HCT116 (cell line): ENCODE results near the gene SOST.

ENCODE experiments used
- ATF3 ChIP-seq: IDR thresholded peaks from 2 replicates; pipeline ENCODE4 v1.6.1; 2012
- CBX3 ChIP-seq: IDR thresholded peaks from 2 replicates; pipeline ENCODE4 v1.6.1; 2012; ENCODE audit warnings: low read depth
- CEBPB ChIP-seq: IDR thresholded peaks from 2 replicates; pipeline ENCODE4 v1.6.1; 2012; ENCODE audit warnings: low read depth
- CTCF ChIP-seq, 3 experiments: fragments of 200-600 bp in 1 of 3; sonication (generic) in 1 of 3; IDR thresholded peaks in 2 of 3; conservative IDR thresholded peaks in 1 of 3; 2 replicates each; pipeline ENCODE4 v1.5.1; 2012 to 2017; ENCODE audit warnings: low read depth in 2 of 3, low read length in 2 of 3, antibody characterized with exemption in 1 of 3, borderline replicate concordance in 1 of 3, control low read depth in 1 of 3, mild to moderate bottlenecking in 1 of 3, mixed read lengths in 1 of 3, mixed run types in 1 of 3, moderate library complexity in 1 of 3; ENCODE audit not compliant: insufficient read depth in 1 of 3
- EGR1 ChIP-seq: IDR thresholded peaks from 2 replicates; pipeline ENCODE4 v1.6.1; 2012; ENCODE audit warnings: low read depth
- EZH2 ChIP-seq: fragments of 200-600 bp; sonication (generic); IDR thresholded peaks from 2 replicates; pipeline ENCODE4 v1.6.1; 2017; ENCODE audit warnings: antibody characterized with exemption, mixed run types
- EZH2phosphoT487 ChIP-seq: fragments of 200-600 bp; IDR thresholded peaks from 2 replicates; pipeline ENCODE4 v1.6.1; 2018; ENCODE audit warnings: antibody characterized with exemption, borderline replicate concordance
- MAX ChIP-seq: IDR thresholded peaks from 2 replicates; pipeline ENCODE4 v1.6.1; 2012
- POLR2A ChIP-seq: IDR thresholded peaks from 2 replicates; pipeline ENCODE4 v1.7.0; 2011; ENCODE audit warnings: borderline replicate concordance; ENCODE audit not compliant: insufficient read depth, insufficient read length; ENCODE audit errors: extremely low read depth
- POLR2AphosphoS5 ChIP-seq: IDR thresholded peaks from 2 replicates; pipeline ENCODE4 v1.6.1; 2011; ENCODE audit warnings: mild to moderate bottlenecking, low read depth, low read length, moderate library complexity
- REST ChIP-seq: IDR thresholded peaks from 2 replicates; pipeline ENCODE4 v1.6.1; 2012; ENCODE audit warnings: low read depth
- ZNF274 ChIP-seq: fragments of 200-500 bp; sonication (Bioruptor generic); IDR thresholded peaks from 2 replicates; pipeline ENCODE4 v1.6.1; 2014; ENCODE audit warnings: mild to moderate bottlenecking, low read depth, low read length, inconsistent platforms

GRCh38 chr17:43713494-43714162 is 45.0 kb downstream of the SOST start:
- TF ChIP-seq CTCF (IDR thresholded peaks at IDR 0.05 in 2 of 3, conservative IDR thresholded peaks at IDR 0.05 in 1 of 3; ENCODE audit: borderline replicate concordance in 1 of 3, insufficient read depth in 1 of 3, low read depth in 2 of 3, low read length in 2 of 3) (no peak), EZH2 (no peak), MAX (no peak), POLR2AphosphoS5 (no peak), EZH2phosphoT487 (no peak), REST (no peak), POLR2A (no peak), CEBPB (no peak), EGR1 (peak; percentile 25; the same call in 1 of the 2 replicates), CBX3 (no peak), ZNF274 (no peak), ATF3 (no peak)
